HG02970 (cell line): ENCODE data around the gene ATP6V0A1.
"Not testable (repeated sequence)": the region's sequence is repeated elsewhere in the genome, so short reads cannot be mapped to it uniquely, and the experiment has no call there.

Source experiments
- ATAC-seq: cut with Tn5 transposase; IDR thresholded peaks from one replicate; pipeline ENCODE4 v1.9.1; 2021; ENCODE audit warnings: mild to moderate bottlenecking, moderate library complexity, moderate number of reproducible peaks; ENCODE audit not compliant: unreplicated experiment, low FRiP score

ATP6V0A1 gene

GRCh38 chr17:42536372-42537155 lies 77.9 kb downstream of the ATP6V0A1 start:
- ATAC-seq, result peak; percentile 50

- no peak for ATAC-seq
Measured at GRCh38 chr17:42537156-42537805, 78.6 kb downstream of the ATP6V0A1 start.

- ATAC-seq, result no peak
Measured at GRCh38 chr17:42537826-42538451, 79.3 kb downstream of the ATP6V0A1 start.

- ATAC-seq, result no peak
Measured at GRCh38 chr17:42538482-42538881, 79.8 kb downstream of the ATP6V0A1 start.

GRCh38 chr17:42540558-42540957 lies 81.9 kb downstream of the ATP6V0A1 start:
- not testable (repeated sequence) for ATAC-seq

GRCh38 chr17:42541041-42541833 lies 82.6 kb downstream of the ATP6V0A1 start:
- no peak for ATAC-seq

- no peak for ATAC-seq
Measured at GRCh38 chr17:42543190-42544079, 84.8 kb downstream of the ATP6V0A1 start.

GRCh38 chr17:42544874-42545283 lies 86.2 kb downstream of the ATP6V0A1 start:
- no peak for ATAC-seq

GRCh38 chr17:42545755-42546505 lies 87.3 kb downstream of the ATP6V0A1 start:
- ATAC-seq, result not testable (repeated sequence)

- no peak for ATAC-seq
Measured at GRCh38 chr17:42547001-42547461, 88.4 kb downstream of the ATP6V0A1 start.

- no peak for ATAC-seq
Measured at GRCh38 chr17:42547698-42548069, 89.0 kb downstream of the ATP6V0A1 start.

- ATAC-seq, result peak; percentile 61
Measured at GRCh38 chr17:42548070-42548837, 89.6 kb downstream of the ATP6V0A1 start.

GRCh38 chr17:42548993-42549755 lies 90.5 kb downstream of the ATP6V0A1 start:
- ATAC-seq, result no peak

- not testable (repeated sequence) for ATAC-seq
Measured at GRCh38 chr17:42552736-42553135, 94.1 kb downstream of the ATP6V0A1 start, which contains the start of gene HSD17B1. HSD17B1 (plus strand) TSS chr17:42552923; CDS start chr17:42552934, 11 bp downstream.

- no peak for ATAC-seq
Measured at GRCh38 chr17:42553161-42553818, 94.6 kb downstream of the ATP6V0A1 start.

- no peak for ATAC-seq
Measured at GRCh38 chr17:42553866-42554249, 95.2 kb downstream of the ATP6V0A1 start.
